ENCODE data around the gene COL6A1.

DNA sequence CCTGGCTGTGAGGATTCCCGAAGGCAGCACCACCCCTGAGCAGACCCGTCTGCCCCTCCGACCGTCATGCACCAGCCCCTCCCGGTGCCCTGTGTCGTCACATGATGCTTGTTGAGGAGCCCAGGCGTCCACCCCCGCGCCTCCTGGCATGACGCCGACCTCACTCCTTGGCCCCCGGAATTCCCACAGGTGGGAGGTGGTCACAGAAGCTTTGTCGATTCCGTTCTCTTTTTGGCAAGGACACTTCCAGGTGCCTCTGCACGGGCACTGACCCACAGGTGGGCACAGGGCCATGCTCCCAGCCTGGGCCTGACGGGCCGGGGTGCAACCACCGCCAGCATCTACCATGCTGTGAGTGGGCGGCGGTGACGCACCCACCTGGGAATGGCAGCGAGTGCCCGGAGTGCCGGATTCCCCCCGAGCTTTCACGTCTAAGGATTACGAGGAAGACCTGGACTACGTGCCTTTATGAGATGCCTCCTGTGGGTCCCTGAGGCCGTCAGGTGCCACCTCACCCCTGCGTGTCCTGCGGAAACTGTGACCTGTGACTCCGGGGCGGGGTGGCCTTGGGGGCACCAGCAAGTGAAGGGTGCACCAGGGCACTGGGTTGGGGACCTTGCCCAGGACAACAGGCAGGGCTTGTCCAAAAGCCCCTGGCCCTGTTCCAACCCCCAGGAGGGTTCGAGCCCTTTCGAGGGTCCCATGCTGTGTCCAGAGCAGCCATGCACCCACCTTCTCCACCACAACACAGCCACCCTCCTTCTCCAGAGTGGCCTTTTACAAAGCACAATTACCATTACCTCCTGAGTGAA is 31.4 kb upstream of the COL6A1 start:
- TF ChIP-seq, protein P1, sequence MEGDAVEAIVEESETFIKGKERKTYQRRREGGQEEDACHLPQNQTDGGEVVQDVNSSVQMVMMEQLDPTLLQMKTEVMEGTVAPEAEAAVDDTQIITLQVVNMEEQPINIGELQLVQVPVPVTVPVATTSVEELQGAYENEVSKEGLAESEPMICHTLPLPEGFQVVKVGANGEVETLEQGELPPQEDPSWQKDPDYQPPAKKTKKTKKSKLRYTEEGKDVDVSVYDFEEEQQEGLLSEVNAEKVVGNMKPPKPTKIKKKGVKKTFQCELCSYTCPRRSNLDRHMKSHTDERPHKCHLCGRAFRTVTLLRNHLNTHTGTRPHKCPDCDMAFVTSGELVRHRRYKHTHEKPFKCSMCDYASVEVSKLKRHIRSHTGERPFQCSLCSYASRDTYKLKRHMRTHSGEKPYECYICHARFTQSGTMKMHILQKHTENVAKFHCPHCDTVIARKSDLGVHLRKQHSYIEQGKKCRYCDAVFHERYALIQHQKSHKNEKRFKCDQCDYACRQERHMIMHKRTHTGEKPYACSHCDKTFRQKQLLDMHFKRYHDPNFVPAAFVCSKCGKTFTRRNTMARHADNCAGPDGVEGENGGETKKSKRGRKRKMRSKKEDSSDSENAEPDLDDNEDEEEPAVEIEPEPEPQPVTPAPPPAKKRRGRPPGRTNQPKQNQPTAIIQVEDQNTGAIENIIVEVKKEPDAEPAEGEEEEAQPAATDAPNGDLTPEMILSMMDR (IDR thresholded peaks at IDR 0.05): no peak
- TF ChIP-seq ZFX (IDR thresholded peaks at IDR 0.05; ENCODE audit: borderline replicate concordance): no peak

Data from 22Rv1 (cell line).